ENCODE measurements around the gene MBOAT7.

GRCh38 chr19:54209811-54210494 lies 20.6 kb upstream of the MBOAT7 start:
- no peak for TF ChIP-seq CTCF (IDR thresholded peaks at IDR 0.05; ENCODE audit: low read depth, low read length, missing input control)
- peak; percentile 84 for TF ChIP-seq YY1 (IDR thresholded peaks at IDR 0.05)
- peak; percentile 57 for TF ChIP-seq TAF1 (conservative IDR thresholded peaks at IDR 0.05)
- TF ChIP-seq REST (IDR thresholded peaks at IDR 0.05): peak; percentile 75
- TF ChIP-seq ATF3 (IDR thresholded peaks at IDR 0.05): peak; percentile 82
- peak; percentile 94 for TF ChIP-seq FOXA1 (IDR thresholded peaks at IDR 0.05)
- TF ChIP-seq GABPA (IDR thresholded peaks at IDR 0.05 in 1 of 2, conservative IDR thresholded peaks at IDR 0.05 in 1 of 2): peak in 1 of 2 donors; percentile 63
- peak; percentile 94 for TF ChIP-seq MAX (IDR thresholded peaks at IDR 0.05)
- TF ChIP-seq RAD21 (IDR thresholded peaks at IDR 0.05): peak; percentile 45 to 52
- no peak for TF ChIP-seq EGR1 (IDR thresholded peaks at IDR 0.05; ENCODE audit: low read depth in 2 of 2)
- TF ChIP-seq JUND (IDR thresholded peaks at IDR 0.05): peak; percentile 60 to 94
